GM12892 (cell line): ENCODE data around the gene GDF10.

ENCODE experiments used
- POLR2A ChIP-seq: IDR thresholded peaks from 2 replicates; pipeline ENCODE4 v1.6.1; 2011; ENCODE audit warnings: low read depth, low read length, control low read depth
- POLR2AphosphoS5 ChIP-seq: IDR thresholded peaks from 2 replicates; pipeline ENCODE4 v1.6.1; 2011; ENCODE audit warnings: low read depth, low read length, control low read depth
- TAF1 ChIP-seq: IDR thresholded peaks from 2 replicates; pipeline ENCODE4 v1.6.1; 2011; ENCODE audit warnings: low read depth, mild to moderate bottlenecking, control low read depth, low read length, borderline replicate concordance

DNA sequence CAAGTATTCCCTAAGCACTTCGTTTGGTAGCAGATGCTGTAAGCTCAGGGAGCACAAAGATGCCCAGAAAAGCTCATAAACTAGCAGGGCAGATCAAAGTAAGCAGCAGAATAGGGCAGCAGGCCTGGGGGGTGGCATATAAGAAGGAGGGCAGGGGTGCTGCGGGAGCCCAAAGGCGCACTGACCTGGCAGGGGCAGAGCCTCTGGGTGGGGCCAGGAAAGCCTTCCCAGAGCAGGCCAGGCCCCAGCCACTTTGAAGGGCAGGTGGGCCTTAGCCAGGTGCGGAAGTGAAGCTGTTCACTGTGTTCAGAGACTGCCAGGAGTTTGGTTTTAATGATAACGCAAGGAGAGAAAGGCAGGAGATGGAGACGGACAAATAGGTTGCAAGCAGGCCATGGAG, 3.9 kb downstream of the GDF10 start:
- no peak for TF ChIP-seq TAF1
- no peak for TF ChIP-seq POLR2A
- no peak for TF ChIP-seq POLR2AphosphoS5
